Activated naive CD4-positive, alpha-beta T cell (primary cell): ENCODE results near the gene SLC25A17.
"Not testable (repeated sequence)": the region's sequence is repeated elsewhere in the genome, so short reads cannot be mapped to it uniquely, and the experiment has no call there.

Source experiments
- DNase-seq, 4 experiments: peaks; one replicate each; lab custom pipeline; 2025; lab: John Stamatoyannopoulos, UW

Gene SLC25A17

DNA sequence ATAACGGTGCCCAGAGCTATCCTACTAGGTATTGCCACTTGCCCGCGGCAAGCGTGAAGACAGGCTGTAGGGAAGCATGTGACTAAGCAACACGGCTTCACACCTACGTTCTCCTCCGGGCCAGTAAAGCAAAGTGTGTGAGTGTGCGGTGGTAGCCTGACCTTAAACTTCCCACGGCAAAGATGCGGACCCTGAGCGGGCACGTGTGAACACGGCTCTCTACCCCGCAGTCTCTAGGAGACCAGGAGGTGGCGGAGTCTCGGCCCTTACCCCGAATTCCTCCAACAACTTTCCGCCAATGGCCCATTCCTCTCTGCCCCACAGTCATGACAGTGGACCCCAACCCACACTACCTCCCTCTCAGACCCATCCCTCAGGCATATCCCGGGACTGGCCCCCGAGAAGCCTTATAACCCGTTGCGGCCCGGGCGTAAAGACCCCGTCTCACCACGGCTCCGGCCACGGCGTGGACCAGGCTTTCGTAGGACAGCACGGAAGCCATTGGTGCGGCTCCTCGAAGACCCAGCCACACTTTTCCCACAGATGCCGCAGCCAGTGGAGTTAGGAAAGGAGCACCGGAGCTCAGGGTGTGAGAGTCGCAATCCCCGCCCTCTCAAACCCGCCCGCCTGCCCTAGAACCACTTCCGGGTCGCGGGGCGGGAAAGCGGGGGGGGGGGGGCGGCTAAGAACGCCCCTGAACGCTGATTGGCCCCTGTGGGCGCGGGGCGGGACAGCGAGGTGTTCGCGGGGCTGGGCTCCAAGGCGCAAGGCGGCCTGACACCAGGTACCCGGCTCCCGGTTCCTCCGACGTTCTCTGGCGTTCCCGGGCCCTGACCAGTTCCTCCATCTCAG is at the start of gene SLC25A17:
SLC25A17 (minus strand) TSS at position 600 of the 852 bp plus-strand sequence; CDS start at position 502, 98 bp downstream.
- DNase-seq: peak; percentile 76 to 89 (median 82)

- not testable (repeated sequence) for DNase-seq
Measured at GRCh38 chr22:40868379-40868778, 49.2 kb upstream of the SLC25A17 start.

DNA sequence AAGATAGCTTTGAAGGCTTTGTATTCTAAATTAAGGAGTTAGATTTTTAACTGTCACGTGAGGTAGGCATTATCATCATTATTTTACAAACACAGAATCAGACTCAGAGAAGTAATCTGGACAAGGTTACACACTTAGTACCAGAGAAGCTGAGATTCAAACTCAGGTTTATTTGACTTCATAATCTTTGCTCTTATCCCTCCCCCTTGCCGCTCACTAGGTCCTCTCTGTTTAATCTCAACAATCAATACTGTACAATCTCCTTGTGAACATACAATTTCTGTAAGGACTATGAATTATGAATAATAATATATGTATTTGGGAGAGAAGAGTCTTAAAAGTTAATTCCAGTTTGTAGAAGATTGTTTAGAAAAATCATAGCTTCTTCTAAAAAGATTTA is 48.0 kb upstream of the SLC25A17 start:
- DNase-seq: no peak

DNA sequence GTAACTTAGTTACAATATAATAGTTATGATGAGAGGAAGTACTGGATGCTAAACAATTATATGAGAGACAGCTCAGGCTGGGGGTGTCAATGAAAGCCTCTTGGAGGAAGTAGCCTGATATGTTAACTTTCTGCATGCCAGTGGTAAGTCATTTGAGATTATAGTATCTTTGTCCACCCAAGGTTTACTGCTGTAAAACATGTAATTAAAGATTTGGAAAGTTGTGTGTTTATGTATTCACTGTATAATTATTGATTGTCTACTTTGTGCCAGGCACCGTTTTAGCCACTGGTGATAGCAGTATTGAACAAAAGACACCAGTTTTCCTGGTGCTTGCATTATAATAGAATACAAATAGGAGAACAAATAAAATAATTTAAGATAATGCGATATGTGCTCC is 43.4 kb upstream of the SLC25A17 start:
- DNase-seq: no peak

GRCh38 chr22:40862013-40862412 is 42.9 kb upstream of the SLC25A17 start, which contains the start of gene DNAJB7:
DNAJB7 (minus strand) TSS chr22:40862113; CDS start chr22:40861994, 119 bp downstream.
- no peak for DNase-seq

- no peak for DNase-seq
Measured at GRCh38 chr22:40857309-40857855, 38.2 kb upstream of the SLC25A17 start.

GRCh38 chr22:40856513-40857308 is 37.6 kb upstream of the SLC25A17 start, which contains the start of the genes ST13 and XPNPEP3:
ST13 (minus strand) TSS chr22:40856639; CDS start chr22:40856540, 99 bp downstream.
XPNPEP3 (plus strand) TSS chr22:40857148; CDS start chr22:40857182, 34 bp downstream.
- DNase-seq: peak; percentile 93 to 97 (median 96)

DNA sequence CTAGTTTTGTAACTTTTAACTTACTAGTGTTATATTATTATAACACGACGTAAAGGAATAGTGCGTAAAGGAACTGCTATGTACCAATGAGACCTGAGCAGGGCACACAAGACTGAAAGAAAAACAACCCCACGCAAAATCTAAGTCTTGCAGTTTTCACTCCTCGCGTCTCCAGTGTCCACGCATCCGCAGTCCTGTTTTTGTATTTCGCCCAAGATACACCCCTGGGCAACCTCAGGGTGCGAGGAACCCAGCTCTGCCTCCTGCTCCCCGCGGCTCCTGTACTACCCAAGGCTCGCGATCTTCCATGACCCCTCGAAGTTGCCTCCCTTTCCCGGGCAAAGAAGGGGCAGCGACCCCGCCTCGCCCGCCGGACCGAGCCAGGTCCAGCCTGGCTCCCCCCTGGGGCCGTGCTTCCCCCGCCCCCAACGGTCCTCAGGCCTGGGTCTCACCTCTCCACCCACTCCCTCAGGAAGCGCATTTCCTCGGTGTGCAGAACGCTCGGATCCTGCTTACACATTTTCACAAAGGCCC is 36.9 kb upstream of the SLC25A17 start:
- DNase-seq: peak in 2 of 4 experiments; percentile 23 to 38

DNA sequence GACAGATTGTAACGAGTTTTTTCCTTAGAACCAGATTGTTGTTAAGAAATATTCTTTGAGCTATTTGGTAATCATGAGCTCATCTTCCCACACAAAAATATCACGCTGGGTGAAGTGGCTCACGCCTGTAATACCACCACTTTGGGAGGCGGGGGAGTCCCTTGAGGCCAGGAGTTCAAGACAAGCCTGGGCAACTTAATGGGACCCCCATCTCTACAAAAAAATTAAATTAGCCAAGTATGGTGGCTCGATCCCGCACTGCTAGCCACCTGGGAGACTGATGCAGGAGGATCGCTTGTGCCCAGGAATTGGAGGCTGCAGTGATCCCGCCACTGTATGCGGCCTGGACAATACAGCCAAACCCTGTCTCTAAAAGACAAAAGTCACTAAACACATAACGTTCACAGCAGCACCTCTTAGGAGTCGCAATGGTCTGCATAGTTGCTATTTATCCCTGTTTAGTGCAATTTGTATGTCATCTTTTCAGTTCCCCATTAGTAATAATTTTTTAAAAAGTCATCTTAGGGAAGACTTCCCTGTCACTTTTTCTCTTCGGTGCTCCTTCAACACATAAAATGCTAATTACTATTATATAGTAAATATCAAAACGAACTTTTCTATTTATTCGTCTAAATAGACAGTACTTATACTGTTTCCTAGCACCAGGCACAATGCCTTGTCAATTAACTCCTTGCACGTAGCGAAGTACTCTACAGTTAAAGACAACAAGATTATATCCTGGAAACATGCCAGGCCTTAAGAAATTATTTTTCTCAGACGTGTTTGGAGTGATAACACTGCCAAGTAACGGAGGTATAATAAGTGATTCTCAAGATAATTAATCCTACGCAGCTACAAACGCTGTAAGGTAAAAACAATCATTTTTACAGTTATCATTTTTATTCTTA is 36.2 kb upstream of the SLC25A17 start:
- no peak for DNase-seq

DNA sequence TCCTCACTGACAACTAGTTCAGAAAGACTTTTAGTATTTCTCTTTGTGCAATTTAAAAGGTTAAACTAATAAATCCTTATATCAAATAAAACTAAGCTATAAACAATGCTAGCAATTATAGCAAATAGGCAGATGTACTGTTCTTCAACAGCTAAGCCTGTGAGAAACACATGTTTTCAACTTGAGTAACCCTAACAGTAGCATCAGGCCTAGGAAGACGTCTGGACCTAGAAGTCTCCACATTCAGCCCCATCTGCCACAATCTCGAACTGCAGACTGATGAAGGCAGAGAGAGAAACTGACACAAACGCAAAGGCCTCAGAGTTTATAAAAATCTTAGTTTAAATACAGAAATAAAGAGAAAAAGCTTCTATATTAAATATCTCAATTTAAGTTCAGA is 34.8 kb upstream of the SLC25A17 start:
- no peak for DNase-seq

DNA sequence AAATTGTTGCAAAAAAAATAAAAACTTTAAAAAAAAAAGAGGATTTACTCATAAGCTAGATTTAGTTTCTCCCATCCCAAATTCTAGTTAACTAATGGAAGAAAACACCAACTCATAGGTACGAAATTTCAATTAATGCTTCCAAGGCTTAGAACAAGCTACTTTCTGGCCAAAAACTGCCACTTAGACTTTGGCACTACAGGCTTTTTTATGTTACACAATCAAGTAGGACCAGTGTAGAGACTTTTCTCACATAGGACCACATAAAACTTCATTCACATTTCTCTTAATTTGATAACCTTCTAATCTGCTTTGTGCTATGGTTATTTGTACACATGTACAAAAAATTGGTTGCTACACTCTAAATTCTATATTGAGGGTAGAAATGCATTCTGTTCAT is 34.2 kb upstream of the SLC25A17 start:
- DNase-seq: no peak

- DNase-seq: not testable (repeated sequence)
Measured at GRCh38 chr22:40845816-40846215, 26.7 kb upstream of the SLC25A17 start.

- DNase-seq: no peak
Measured at GRCh38 chr22:40844951-40845350, 25.8 kb upstream of the SLC25A17 start.

DNA sequence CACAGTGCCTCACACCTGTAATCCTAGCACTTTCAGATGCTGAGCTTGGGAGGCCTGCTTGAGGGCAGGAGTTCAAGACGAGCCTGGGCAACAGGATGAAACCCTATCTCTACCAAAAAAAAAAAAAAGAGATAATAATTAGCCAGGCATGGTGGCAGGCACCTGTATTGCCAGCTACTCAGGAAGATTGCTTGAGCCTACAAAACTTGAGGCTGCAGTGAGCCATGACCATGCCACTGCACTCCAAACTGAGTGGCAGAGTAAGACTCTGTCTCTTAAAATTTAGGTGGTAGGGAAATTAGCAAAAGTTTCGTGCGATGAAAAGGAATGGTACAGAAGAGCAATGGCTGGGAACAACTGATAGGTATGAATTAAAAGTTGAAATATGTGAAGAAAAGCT is 19.3 kb upstream of the SLC25A17 start:
- DNase-seq: no peak

DNA sequence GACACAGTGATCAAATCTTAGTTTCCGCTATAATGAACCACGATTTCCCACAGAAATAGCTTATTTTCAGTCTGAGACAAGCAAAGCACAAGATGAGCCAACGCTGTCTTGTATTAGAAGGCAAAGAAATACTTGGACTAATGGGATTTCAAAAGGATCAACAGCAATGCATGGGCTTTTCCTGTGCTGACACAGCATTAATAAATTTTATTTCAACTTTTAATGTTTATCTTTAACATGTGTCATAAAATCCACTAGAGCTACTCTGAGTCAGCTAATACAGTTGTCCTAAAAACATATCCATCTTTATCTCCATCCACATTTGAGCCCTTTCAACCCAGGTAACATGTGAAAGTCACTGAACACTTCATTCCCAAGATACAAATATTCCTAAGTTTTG is 15.5 kb upstream of the SLC25A17 start:
- no peak for DNase-seq

DNA sequence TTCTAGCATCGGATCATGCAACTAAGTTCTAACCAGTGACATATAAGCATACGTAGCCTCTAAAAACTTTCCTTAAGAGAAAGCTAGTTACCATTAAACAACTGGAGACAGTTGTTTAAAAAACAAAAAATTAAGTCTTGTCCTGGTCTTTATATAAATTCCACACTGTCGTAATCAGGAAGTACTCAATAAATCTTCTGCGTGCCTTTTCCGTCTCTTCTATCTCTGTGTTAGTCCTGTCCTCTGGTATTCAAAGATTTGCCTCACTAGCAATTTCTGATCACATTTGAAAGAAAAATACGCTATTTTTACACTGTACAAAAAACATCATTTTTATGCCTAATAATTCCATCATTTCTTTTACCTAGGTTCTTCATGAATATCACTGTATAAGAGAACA is 10.0 kb upstream of the SLC25A17 start:
- no peak for DNase-seq

- DNase-seq: no peak
Measured at GRCh38 chr22:40826984-40827741, 8.0 kb upstream of the SLC25A17 start.

- not testable (repeated sequence) for DNase-seq
Measured at GRCh38 chr22:40826292-40826691, 7.1 kb upstream of the SLC25A17 start.

DNA sequence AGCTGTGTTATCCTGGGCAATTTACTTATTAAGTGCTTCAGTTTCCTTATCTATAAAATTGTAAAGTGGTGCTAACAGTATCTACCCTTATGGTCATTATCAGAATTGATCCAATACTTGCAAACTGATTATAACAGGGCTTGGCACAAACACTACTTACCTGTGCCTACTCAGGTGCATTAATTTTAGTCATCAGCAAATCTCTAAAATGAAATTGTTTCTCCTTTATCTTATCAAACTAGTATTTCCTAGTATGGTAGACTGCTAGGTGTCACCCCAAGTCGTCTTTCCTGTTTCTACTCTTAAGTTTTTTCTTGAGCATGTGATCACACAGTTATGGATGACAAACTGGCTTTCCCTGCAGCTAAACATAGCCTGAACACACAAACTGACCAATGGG is 4.3 kb upstream of the SLC25A17 start:
- DNase-seq: no peak

DNA sequence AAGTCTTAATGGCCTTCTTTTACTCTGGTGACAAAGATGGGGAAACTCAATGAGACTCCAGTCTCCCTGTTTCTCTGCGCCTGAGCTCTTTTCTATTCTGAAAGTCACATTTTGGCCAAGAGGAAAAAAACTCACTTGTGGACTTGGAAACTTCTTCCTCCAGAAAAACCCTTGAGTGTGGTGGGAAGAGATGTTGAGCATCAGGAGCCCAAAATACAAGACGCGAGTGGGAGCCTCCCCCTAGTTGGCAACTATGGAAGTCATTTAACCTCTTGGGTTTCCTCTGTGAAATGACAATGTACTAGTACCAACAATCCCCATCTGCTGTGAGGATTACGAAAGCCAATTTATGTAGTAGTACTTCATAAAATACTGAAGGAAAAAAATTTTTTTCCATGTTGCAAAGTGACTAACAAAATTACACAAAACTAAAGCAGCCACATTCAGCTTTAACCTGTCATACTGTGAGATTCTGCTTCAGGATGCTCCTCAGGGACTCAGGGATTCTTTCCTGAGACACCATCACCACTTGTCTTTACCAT is 524 bp upstream of the SLC25A17 start:
- DNase-seq: no peak
